ENCODE data around the gene TRPV5.

The TRPV5 gene

DNA sequence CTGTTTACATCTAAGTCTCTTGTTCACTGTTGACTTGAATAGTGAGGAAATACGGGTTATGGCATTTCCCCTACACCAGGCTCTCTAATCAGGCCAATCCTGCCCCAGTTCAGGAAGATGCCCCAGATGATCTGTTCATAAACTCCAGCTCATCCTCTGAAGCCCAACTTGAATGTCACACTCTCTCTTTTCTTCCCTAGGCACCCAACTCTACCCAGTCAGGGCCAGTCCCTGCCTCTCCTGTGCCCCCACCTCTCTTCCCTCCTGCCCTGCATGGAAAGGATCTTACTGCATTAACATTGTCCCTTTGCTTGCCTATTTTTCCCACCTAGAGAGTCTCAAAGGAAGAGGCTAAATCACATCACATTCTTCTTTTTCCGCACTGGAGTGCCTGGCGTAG is 37.4 kb downstream of the TRPV5 start:
- no peaks in the 10 kb centered on the region; the same call in none of the 2 replicates for H3K27me3 ChIP-seq (replicated peaks; ENCODE audit: control insufficient read depth, insufficient read depth, low read length)
- no peak overlapping the region for H3K4me3 ChIP-seq (replicated peaks; ENCODE audit: low read depth, low read length)
- TF ChIP-seq, protein P1, sequence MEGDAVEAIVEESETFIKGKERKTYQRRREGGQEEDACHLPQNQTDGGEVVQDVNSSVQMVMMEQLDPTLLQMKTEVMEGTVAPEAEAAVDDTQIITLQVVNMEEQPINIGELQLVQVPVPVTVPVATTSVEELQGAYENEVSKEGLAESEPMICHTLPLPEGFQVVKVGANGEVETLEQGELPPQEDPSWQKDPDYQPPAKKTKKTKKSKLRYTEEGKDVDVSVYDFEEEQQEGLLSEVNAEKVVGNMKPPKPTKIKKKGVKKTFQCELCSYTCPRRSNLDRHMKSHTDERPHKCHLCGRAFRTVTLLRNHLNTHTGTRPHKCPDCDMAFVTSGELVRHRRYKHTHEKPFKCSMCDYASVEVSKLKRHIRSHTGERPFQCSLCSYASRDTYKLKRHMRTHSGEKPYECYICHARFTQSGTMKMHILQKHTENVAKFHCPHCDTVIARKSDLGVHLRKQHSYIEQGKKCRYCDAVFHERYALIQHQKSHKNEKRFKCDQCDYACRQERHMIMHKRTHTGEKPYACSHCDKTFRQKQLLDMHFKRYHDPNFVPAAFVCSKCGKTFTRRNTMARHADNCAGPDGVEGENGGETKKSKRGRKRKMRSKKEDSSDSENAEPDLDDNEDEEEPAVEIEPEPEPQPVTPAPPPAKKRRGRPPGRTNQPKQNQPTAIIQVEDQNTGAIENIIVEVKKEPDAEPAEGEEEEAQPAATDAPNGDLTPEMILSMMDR (IDR thresholded peaks at IDR 0.05; ENCODE audit: insufficient read depth, low read length, poor library complexity, severe bottlenecking): no peak
- DNase-seq (ENCODE audit: extremely low read depth, insufficient read length): no peak
- H3K36me3 ChIP-seq (ENCODE audit: control insufficient read depth, insufficient read depth, low read length): no peaks in the 10 kb centered on the region

DNA sequence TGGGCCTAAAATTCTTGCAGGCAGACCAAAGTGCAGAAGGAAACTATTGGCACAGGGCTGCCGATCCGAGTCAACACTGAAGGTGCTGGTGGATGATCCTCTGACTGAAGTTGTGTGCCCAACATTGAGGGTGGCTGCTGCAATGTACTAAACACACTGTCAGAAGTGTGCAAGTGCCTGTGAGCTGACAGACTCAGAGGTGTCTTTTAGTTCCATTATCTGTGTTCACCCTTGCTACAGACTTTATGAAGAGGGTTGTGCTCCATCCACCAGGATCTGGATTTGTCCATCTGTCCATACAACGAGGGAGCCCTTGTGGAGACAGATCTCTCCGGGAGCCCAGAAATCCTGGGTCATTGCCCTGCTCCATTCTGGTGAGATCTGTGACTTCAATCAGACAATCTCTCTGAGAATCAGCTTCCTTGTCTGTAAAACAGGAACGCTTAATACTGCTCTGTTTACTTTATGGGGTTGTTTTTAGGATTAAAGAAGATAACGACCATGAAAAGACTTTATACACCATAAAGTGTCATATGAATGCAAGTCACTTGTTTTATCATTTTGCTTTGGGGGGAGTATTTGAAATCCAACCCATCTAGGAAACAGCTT is 38.5 kb downstream of the TRPV5 start:
- TF ChIP-seq, protein P1 (IDR thresholded peaks at IDR 0.05; ENCODE audit: insufficient read depth, low read length, poor library complexity, severe bottlenecking): no peak
- Histone ChIP-seq H3K36me3 (ENCODE audit: control insufficient read depth, insufficient read depth, low read length) (no peaks in the 10 kb centered on the region), H3K4me3 (replicated peaks; ENCODE audit: low read depth, low read length) (no peak overlapping the region), H3K27me3 (replicated peaks; ENCODE audit: control insufficient read depth, insufficient read depth, low read length) (no peaks in the 10 kb centered on the region; the same call in none of the 2 replicates)
- no peak for DNase-seq (ENCODE audit: extremely low read depth, insufficient read length)

DNA sequence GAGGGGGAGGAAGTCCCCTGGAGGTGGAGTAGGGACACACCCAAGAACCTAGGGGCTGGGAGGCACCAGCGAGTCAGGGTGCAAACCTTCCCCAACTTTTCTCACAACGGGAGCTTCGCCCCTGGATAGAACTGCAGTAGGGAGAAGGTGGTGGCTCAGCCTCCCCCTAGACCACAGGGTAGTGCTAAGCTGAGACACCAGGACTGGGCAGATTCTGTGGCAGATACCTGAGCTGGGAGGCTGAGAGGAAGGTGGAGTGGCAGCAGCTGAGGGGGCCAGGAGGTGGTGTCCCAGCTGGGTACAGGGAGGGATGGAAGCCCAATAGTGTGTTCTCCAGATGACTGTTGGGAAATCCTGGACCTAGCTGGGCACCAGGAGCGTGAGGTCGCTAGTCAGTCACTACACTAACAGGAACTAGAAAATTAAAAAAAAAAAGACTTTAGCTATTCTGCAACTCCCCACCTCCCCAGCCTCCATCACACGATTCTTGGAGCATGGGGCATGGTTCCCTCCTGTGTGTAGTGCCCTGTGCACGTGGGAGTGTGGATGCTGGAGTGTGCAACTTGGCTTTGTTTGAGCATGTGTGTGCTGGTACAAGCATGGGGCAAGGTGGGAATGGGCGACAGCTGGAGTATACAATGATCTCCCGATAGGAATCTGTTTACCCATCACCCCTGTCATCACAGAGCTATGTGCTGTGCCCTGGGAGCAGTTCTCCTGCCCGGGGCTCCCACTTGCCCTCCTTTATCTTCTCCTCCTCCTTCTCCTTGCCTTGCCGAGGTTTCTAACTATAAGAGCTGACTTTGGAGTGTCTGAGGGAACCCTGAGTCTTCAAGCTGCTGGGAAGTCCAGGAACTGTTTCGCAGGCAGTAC is 39.2 kb downstream of the TRPV5 start:
- TF ChIP-seq, protein P1 (IDR thresholded peaks at IDR 0.05; ENCODE audit: insufficient read depth, low read length, poor library complexity, severe bottlenecking): no peak
- H3K4me3 ChIP-seq (replicated peaks; ENCODE audit: low read depth, low read length): no peak overlapping the region
- no peaks in the 10 kb centered on the region; the same call in 1 of the 2 replicates for H3K27me3 ChIP-seq (replicated peaks; ENCODE audit: control insufficient read depth, insufficient read depth, low read length)
- no peaks in the 10 kb centered on the region for H3K36me3 ChIP-seq (ENCODE audit: control insufficient read depth, insufficient read depth, low read length)
- no peak for DNase-seq (ENCODE audit: extremely low read depth, insufficient read length)

DNA sequence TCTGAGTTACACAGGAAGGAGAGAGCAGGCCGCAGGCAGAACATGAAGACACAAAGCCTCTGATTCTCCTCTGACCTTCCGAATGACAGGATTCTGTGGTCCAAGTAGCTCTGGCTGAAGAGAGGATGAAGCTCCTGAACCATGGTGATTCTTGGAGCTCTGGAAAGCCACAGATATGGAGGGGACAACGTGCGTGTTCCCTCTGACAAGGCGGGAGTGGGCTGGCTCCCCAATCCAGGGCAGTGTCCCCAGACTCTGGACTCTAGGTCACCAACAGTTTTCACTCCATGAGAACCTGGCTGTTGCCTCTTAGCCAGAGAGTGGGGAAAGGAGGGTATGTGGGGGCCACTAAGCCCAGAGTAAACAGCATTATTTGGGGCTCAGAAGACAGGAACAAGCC is 40.6 kb downstream of the TRPV5 start:
- DNase-seq (ENCODE audit: extremely low read depth, insufficient read length): no peak
- TF ChIP-seq, protein P1 (IDR thresholded peaks at IDR 0.05; ENCODE audit: insufficient read depth, low read length, poor library complexity, severe bottlenecking): no peak
- Histone ChIP-seq H3K27me3 (replicated peaks; ENCODE audit: control insufficient read depth, insufficient read depth, low read length) (no peaks in the 10 kb centered on the region; the same call in 1 of the 2 replicates), H3K36me3 (ENCODE audit: control insufficient read depth, insufficient read depth, low read length) (no peaks in the 10 kb centered on the region), H3K4me3 (replicated peaks; ENCODE audit: low read depth, low read length) (no peak overlapping the region)

DNA sequence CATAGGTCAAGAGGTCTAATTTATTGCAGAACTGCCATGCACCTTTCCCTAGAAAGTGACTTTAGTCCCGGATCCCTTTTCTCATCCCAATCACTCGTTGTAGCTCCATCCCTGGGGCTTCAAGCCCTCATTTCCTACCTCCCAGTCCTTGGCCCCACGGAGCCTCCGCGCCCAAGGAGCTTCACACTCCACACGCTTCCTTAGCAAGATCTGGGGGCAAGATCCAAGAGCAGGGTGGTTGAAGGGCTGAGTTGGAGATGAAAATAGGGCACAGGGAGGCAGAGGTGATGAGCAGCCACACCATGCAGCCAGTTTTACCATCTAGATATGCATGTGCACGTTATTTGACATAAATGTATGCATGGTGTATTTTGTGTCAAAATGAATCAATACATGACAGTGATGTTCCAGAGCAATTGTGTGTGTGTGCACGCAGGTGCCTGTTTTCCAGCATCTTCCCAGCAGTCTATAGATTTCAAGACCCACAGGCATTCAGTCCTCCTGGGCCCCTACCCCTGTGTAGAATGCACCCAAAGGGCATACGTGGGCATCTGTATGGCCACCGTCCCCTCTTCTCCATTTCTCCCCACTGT is 42.0 kb downstream of the TRPV5 start:
- TF ChIP-seq, protein P1 (IDR thresholded peaks at IDR 0.05; ENCODE audit: insufficient read depth, low read length, poor library complexity, severe bottlenecking): no peak
- no peak for DNase-seq (ENCODE audit: extremely low read depth, insufficient read length)
- H3K27me3 ChIP-seq (replicated peaks; ENCODE audit: control insufficient read depth, insufficient read depth, low read length): no peaks in the 10 kb centered on the region; the same call in 1 of the 2 replicates
- H3K36me3 ChIP-seq (ENCODE audit: control insufficient read depth, insufficient read depth, low read length): no peaks in the 10 kb centered on the region
- no peak overlapping the region for H3K4me3 ChIP-seq (replicated peaks; ENCODE audit: low read depth, low read length)

Data from GM06990 (cell line).